IMR-90 (cell line): ENCODE measurements around the gene CACNA1G.

Experiments used
- CEBPB ChIP-seq: IDR thresholded peaks from 2 replicates; pipeline ENCODE4 v1.6.1; 2012; ENCODE audit warnings: low read depth, low read length, improper control_type of control experiment
- CHD1 ChIP-seq: IDR thresholded peaks from 2 replicates; pipeline ENCODE4 v1.6.1; 2012; ENCODE audit warnings: low read depth, low read length, improper control_type of control experiment
- CTCF ChIP-seq: conservative IDR thresholded peaks from 2 replicates; pipeline ENCODE4 v1.5.1; 2012; ENCODE audit warnings: mild to moderate bottlenecking, low read depth, low read length, improper control_type of control experiment
- FOS ChIP-seq: fragments of 150-350 bp; IDR thresholded peaks from 2 replicates; pipeline ENCODE4 v1.6.1; 2016; ENCODE audit warnings: low read depth, low read length
- MAFK ChIP-seq: IDR thresholded peaks from 2 replicates; pipeline ENCODE4 v1.6.1; 2012; ENCODE audit warnings: low read depth, low read length, improper control_type of control experiment
- MAZ ChIP-seq: IDR thresholded peaks from 2 replicates; pipeline ENCODE4 v1.6.1; 2012; ENCODE audit warnings: low read depth, mild to moderate bottlenecking, low read length, improper control_type of control experiment, moderate library complexity, borderline replicate concordance
- POLR2A ChIP-seq: IDR thresholded peaks from 2 replicates; pipeline ENCODE4 v1.6.1; 2012; ENCODE audit warnings: mild to moderate bottlenecking, low read depth, low read length
- RAD21 ChIP-seq: IDR thresholded peaks from 2 replicates; pipeline ENCODE4 v1.6.1; 2012; ENCODE audit warnings: low read length, improper control_type of control experiment
- RCOR1 ChIP-seq: IDR thresholded peaks from 2 replicates; pipeline ENCODE4 v1.6.1; 2012; ENCODE audit warnings: mild to moderate bottlenecking, low read length, improper control_type of control experiment; ENCODE audit not compliant: insufficient replicate concordance
- RFX5 ChIP-seq: IDR thresholded peaks from 2 replicates; pipeline ENCODE4 v1.8.0; 2012; ENCODE audit warnings: low read depth, mild to moderate bottlenecking, low read length, moderate library complexity
- SMC3 ChIP-seq: fragments of 150-350 bp; IDR thresholded peaks from 2 replicates; pipeline ENCODE4 v1.6.1; 2016; ENCODE audit warnings: low read depth, mild to moderate bottlenecking, antibody characterized with exemption, low read length, moderate library complexity
- USF2 ChIP-seq: fragments of 150-350 bp; IDR thresholded peaks from 2 replicates; pipeline ENCODE4 v1.6.1; 2017; ENCODE audit warnings: mild to moderate bottlenecking, antibody characterized with exemption, low read length, low read depth

GRCh38 chr17:50668025-50668837, 107.7 kb downstream of the CACNA1G start:
- TF ChIP-seq CTCF (no peak), RCOR1 (no peak), RAD21 (no peak), POLR2A (no peak), USF2 (no peak), RFX5 (no peak), CHD1 (no peak), MAZ (no peak), FOS (no peak), CEBPB (no peak), MAFK (no peak), SMC3 (no peak)
